CD4-positive, alpha-beta T cell (primary cell): ENCODE data around the gene PAWR. TPM values are rescaled to one million over a fixed set of nuclear protein-coding genes. Genes with fewer than 3 reads are reported as not detected.
A peak's percentile ranks its signal among the peaks of the same experiment; 100 is the strongest.

ENCODE experiments used
- ATAC-seq: fragments of 200-7000 bp; cut with Tn5 transposase; one replicate; pipeline ENCODE4 v1.10.0; 2022; ENCODE audit warnings: mild to moderate bottlenecking; ENCODE audit not compliant: poor library complexity
- CTCF ChIA-PET: fragments of 350-600 bp; sonication (Branson Sonifier 250); formaldehyde crosslinking; loops from one replicate; lab custom pipeline; 2021; ENCODE audit warnings: antibody characterized with exemption, inconsistent platforms; lab: Charles Lee
- POLR2A ChIA-PET: fragments of 350-600 bp; sonication (Branson Sonifier 250); formaldehyde crosslinking; loops from one replicate; lab custom pipeline; 2021; ENCODE audit warnings: antibody characterized with exemption, inconsistent platforms; lab: Charles Lee
- DNase-seq, 14 experiments: peaks; one replicate each; pipeline ENCODE4 v3.0.0-alpha.2; 2013 to 2020; ENCODE audit warnings: mixed read lengths in 2 of 14
- H3K27ac ChIP-seq, 2 donors: one replicate each; pipeline versions ENCODE4 v1.5.1 to v1.7.0; 2013; ENCODE audit warnings: low read length in 2 of 2, low read depth in 1 of 2, mild to moderate bottlenecking in 1 of 2
- H3K27me3 ChIP-seq, 2 experiments: 1 replicate in 1 of 2; 2 replicates in 1 of 2; pipeline versions ENCODE4 v1.6.1 to v1.7.0; 2013; ENCODE audit warnings: low read length in 2 of 2, control low read depth in 1 of 2, mild to moderate bottlenecking in 1 of 2, moderate library complexity in 1 of 2; ENCODE audit not compliant: insufficient read depth in 2 of 2, control insufficient read depth in 1 of 2
- H3K36me3 ChIP-seq: one replicate; pipeline ENCODE4 v1.6.1; 2013; ENCODE audit warnings: low read length, control low read depth; ENCODE audit not compliant: insufficient read depth
- H3K4me1 ChIP-seq: one replicate; pipeline ENCODE4 v1.6.1; 2013; ENCODE audit warnings: low read length, control low read depth; ENCODE audit not compliant: insufficient read depth
- H3K4me3 ChIP-seq: one replicate; pipeline ENCODE4 v1.5.1; 2013; ENCODE audit warnings: mild to moderate bottlenecking, low read length, moderate library complexity
- H3K9me3 ChIP-seq, 2 experiments: 1 replicate in 1 of 2; 2 replicates in 1 of 2; pipeline versions ENCODE4 v1.6.1 to v1.7.0; 2013; ENCODE audit warnings: low read length in 2 of 2, mild to moderate bottlenecking in 2 of 2, control low read depth in 1 of 2, moderate library complexity in 1 of 2; ENCODE audit not compliant: control insufficient read depth in 1 of 2, insufficient read depth in 1 of 2
- H3K27ac Mint-ChIP-seq: one replicate; pipeline ENCODE4 v1.8.0; 2020; ENCODE audit warnings: mixed read lengths
- H3K27me3 Mint-ChIP-seq: one replicate; pipeline ENCODE4 v1.8.0; 2021; ENCODE audit warnings: mixed read lengths
- H3K36me3 Mint-ChIP-seq: one replicate; pipeline ENCODE4 v1.8.0; 2021; ENCODE audit warnings: low read depth, mixed read lengths
- H3K4me1 Mint-ChIP-seq: one replicate; pipeline ENCODE4 v1.8.0; 2021; ENCODE audit warnings: low read depth, mixed read lengths
- H3K4me3 Mint-ChIP-seq: one replicate; pipeline ENCODE4 v1.8.0; 2020; ENCODE audit warnings: mild to moderate bottlenecking, mixed read lengths
- H3K9me3 Mint-ChIP-seq: one replicate; pipeline ENCODE4 v1.8.0; 2020; ENCODE audit warnings: mixed read lengths
- CTCF ChIP-seq: fragments of 200-600 bp; IDR thresholded peaks from one replicate; pipeline ENCODE4 v1.8.0; 2022; ENCODE audit warnings: antibody characterized with exemption, mild to moderate bottlenecking
- intact Hi-C, 2 experiments: fragments of 100-400 bp; cut with DNase I in 1 of 2; cut with micrococcal nuclease in 1 of 2; formaldehyde crosslinking; loops; one replicate each; pipeline versions ENCODE4 v1.15.1 to v1.9.0; 2023 to 2025; cut with DNase I, micrococcal nuclease
- polyA plus RNA-seq, 2 donors: library from polyadenylated mRNA; unstranded; fragments of 120-200 nt; gene quantifications; one replicate each; pipeline ENCODE4 v1.2.1, GENCODE V29; 2013
- total RNA-seq, 174 experiments: library from RNA in 2 of 174; stranded (reverse) in 2 of 174; gene quantifications; one replicate each; pipeline ENCODE4 v1.2.3 and lab custom pipeline; 2021 to 2026

Gene PAWR
- total RNA-seq = 1 to 10 TPM; 1.6 to 3.2 TPM
- polyA plus RNA-seq (2013, experiment 1 of 2) = 2.6 TPM
- 1.4 TPM for polyA plus RNA-seq (2013, experiment 2 of 2)
- total RNA-seq (lab: John Stamatoyannopoulos, UW) = 1.2 to 12.6 (median 4.3) reads per million in 172 experiments

GRCh38 chr12:79690638-79691510 lies at the start of gene PAWR:
Gene PAWR (minus strand): TSS chr12:79690964. CDS start chr12:79690244, 720 bp downstream.
- intact Hi-C loops = no loop called here
- peak within 1 kb of the TSS; percentile 91 for H3K4me3 Mint-ChIP-seq
- ATAC-seq = peak; percentile 39
- no peak within 1 kb of the TSS for H3K27ac Mint-ChIP-seq
- Histone ChIP-seq H3K36me3 (no peaks in the 10 kb centered on the region), H3K27ac (no peak within 1 kb of the TSS), H3K27me3 (peaks cover 22 to 61% of the 10 kb centered on the region in 2 experiments), H3K9me3 (no peaks in the 10 kb centered on the region), H3K4me3 (peak within 1 kb of the TSS; percentile 67), H3K4me1 (peaks cover 18% of the 10 kb centered on the region)
- peaks cover 4% of the 10 kb centered on the region for H3K36me3 Mint-ChIP-seq
- H3K9me3 Mint-ChIP-seq = no peaks in the 10 kb centered on the region
- TF ChIP-seq CTCF = no peak
- peaks cover 28% of the 10 kb centered on the region for H3K4me1 Mint-ChIP-seq
- peaks cover 76% of the 10 kb centered on the region for H3K27me3 Mint-ChIP-seq
- ChIA-PET POLR2A (no interaction called here), CTCF (no interaction called here)
- DNase-seq = peak in 6 of 14 experiments; percentile 4 to 40 (median 32)

- H3K4me1 ChIP-seq = no peaks in the 10 kb centered on the region
- CTCF ChIA-PET = interaction anchor here (0.6 kb wide), 1 partner anchor 22 kb away, joined by 3 read pairs; no protein-coding TSS in a partner anchor
- H3K27me3 ChIP-seq = peaks cover 0 to 8% of the 10 kb centered on the region in 2 experiments
- Mint-ChIP-seq H3K27me3 (peaks cover 6% of the 10 kb centered on the region), H3K9me3 (no peaks in the 10 kb centered on the region), H3K27ac (no peak overlapping the region), H3K4me3 (no peak overlapping the region), H3K4me1 (no peaks in the 10 kb centered on the region), H3K36me3 (no peaks in the 10 kb centered on the region)
- ATAC-seq (no peak), DNase-seq (peak in 4 of 14 experiments; percentile 20 to 61 (median 42))
- POLR2A ChIA-PET = no interaction called here
- intact Hi-C loops = loop anchor here (2.0 to 10.0 kb wide), 3 partner anchors 181 to 1593 kb away; no protein-coding TSS in a partner anchor
- TF ChIP-seq CTCF = peak; percentile 77
- no peak overlapping the region for H3K27ac ChIP-seq
- no peaks in the 10 kb centered on the region for H3K9me3 ChIP-seq
- H3K4me3 ChIP-seq = no peak overlapping the region
- no peaks in the 10 kb centered on the region for H3K36me3 ChIP-seq
These were observed 47.3 kb upstream of the PAWR start for GRCh38 chr12:79737875-79738718.

- Histone ChIP-seq H3K27ac (no peak overlapping the region), H3K36me3 (no peaks in the 10 kb centered on the region), H3K27me3 (no peaks in the 10 kb centered on the region), H3K4me1 (no peaks in the 10 kb centered on the region), H3K9me3 (no peaks in the 10 kb centered on the region), H3K4me3 (no peak overlapping the region)
- Mint-ChIP-seq H3K27me3 (peaks cover 18% of the 10 kb centered on the region), H3K9me3 (no peaks in the 10 kb centered on the region), H3K27ac (no peak overlapping the region), H3K4me1 (no peaks in the 10 kb centered on the region), H3K36me3 (no peaks in the 10 kb centered on the region), H3K4me3 (no peak overlapping the region)
- no peak for ATAC-seq
- TF ChIP-seq CTCF = no peak
- intact Hi-C loops = loop anchor here in 1 of 2 experiments (10.0 kb wide), 1 partner anchor 1588 kb away; no protein-coding TSS in a partner anchor
- POLR2A ChIA-PET = no interaction called here
- DNase-seq = no peak
- CTCF ChIA-PET = interaction anchor here (0.6 kb wide), 1 partner anchor 16 kb away, joined by 4 read pairs; no protein-coding TSS in a partner anchor
These were observed 41.9 kb upstream of the PAWR start for GRCh38 chr12:79732638-79733037.
